Esophagus squamous epithelium (tissue), 5 donors: ENCODE results near the gene GALM. TPM values are rescaled to one million over a fixed set of nuclear protein-coding genes. Genes with fewer than 3 reads are reported as not detected.
"Not testable (repeated sequence)": the region's sequence is repeated elsewhere in the genome, so short reads cannot be mapped to it uniquely, and the experiment has no call there.

Experiments used
- DNase-seq: peaks from one replicate; lab custom pipeline; 2025; lab: John Stamatoyannopoulos, UW
- H3K27ac ChIP-seq, 4 donors: fragments of 200-600 bp; sonication (generic); one replicate each; pipeline ENCODE4 v1.5.1; 2016 to 2019; ENCODE audit warnings: mild to moderate bottlenecking in 1 of 4
- H3K27me3 ChIP-seq, 4 donors: fragments of 200-600 bp; sonication (generic); 1 replicate in 3 of 4; 2 replicates in 1 of 4; pipeline versions ENCODE4 v1.5.1 to v1.6.0; 2017 to 2021; ENCODE audit warnings: antibody characterized with exemption in 1 of 4
- H3K36me3 ChIP-seq, 3 donors: fragments of 200-600 bp; sonication (generic); one replicate each; pipeline ENCODE4 v1.5.1; 2016 to 2019
- H3K4me1 ChIP-seq, 3 donors: fragments of 200-600 bp; sonication (generic); one replicate each; pipeline ENCODE4 v1.5.1; 2017 to 2019
- H3K4me3 ChIP-seq, 4 donors: fragments of 200-600 bp; sonication (generic); 1 replicate in 3 of 4; 2 replicates in 1 of 4; pipeline ENCODE4 v1.5.1; 2016 to 2019; ENCODE audit warnings: mild to moderate bottlenecking in 2 of 4, moderate library complexity in 1 of 4
- H3K9me3 ChIP-seq, 3 donors: fragments of 200-600 bp; sonication (generic); one replicate each; pipeline ENCODE4 v1.5.1; 2016 to 2019
- POLR2A ChIP-seq, 4 donors: fragments of 450-650 bp; IDR thresholded peaks; one replicate each; pipeline ENCODE4 v1.6.1; 2017; ENCODE audit warnings: antibody characterized with exemption in 4 of 4, mild to moderate bottlenecking in 4 of 4, moderate library complexity in 3 of 4
- WGBS, 2 donors: methylation state at CpG; one replicate each; pipeline ENCODE4 v1.1.5; 2018; 5-methylcytosine and 5-hydroxymethylcytosine counted together
- intact Hi-C: fragments of 100-400 bp; cut with DNase I; formaldehyde crosslinking; loops from one replicate; pipeline ENCODE4 v1.15.0; 2022
- total RNA-seq, 4 donors: library from RNA; depleted of rRNA; stranded (reverse); fragments of >200 nt; gene quantifications; one replicate each; pipeline ENCODE4 v1.1.0, GENCODE V29; 2016
- TF ChIP-seq, protein P1 (sequence below), 6 experiments: fragments of 450-650 bp in 4 of 6; fragments of 200-600 bp in 2 of 6; sonication (generic) in 2 of 6; IDR thresholded peaks; one replicate each; pipeline ENCODE4 v1.5.1; 2016 to 2019; ENCODE audit warnings: antibody characterized with exemption in 6 of 6, mild to moderate bottlenecking in 4 of 6, moderate library complexity in 4 of 6
- donor health status: DM: yes; HTN: yes; CAD: no.

Gene GALM
- total RNA-seq, 4 donors from 2014 or later: 2.6 to 10.5 (median 4.8) TPM

- intact Hi-C loops: no loop called here
- no peaks in the 10 kb centered on the region for H3K27me3 ChIP-seq
- peaks cover 0 to 70% (median 5%) of the 10 kb centered on the region in 3 donors for H3K36me3 ChIP-seq
- H3K9me3 ChIP-seq: no peaks in the 10 kb centered on the region
- TF ChIP-seq, protein P1, sequence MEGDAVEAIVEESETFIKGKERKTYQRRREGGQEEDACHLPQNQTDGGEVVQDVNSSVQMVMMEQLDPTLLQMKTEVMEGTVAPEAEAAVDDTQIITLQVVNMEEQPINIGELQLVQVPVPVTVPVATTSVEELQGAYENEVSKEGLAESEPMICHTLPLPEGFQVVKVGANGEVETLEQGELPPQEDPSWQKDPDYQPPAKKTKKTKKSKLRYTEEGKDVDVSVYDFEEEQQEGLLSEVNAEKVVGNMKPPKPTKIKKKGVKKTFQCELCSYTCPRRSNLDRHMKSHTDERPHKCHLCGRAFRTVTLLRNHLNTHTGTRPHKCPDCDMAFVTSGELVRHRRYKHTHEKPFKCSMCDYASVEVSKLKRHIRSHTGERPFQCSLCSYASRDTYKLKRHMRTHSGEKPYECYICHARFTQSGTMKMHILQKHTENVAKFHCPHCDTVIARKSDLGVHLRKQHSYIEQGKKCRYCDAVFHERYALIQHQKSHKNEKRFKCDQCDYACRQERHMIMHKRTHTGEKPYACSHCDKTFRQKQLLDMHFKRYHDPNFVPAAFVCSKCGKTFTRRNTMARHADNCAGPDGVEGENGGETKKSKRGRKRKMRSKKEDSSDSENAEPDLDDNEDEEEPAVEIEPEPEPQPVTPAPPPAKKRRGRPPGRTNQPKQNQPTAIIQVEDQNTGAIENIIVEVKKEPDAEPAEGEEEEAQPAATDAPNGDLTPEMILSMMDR (IDR thresholded peaks at IDR 0.05): no peak
- TF ChIP-seq POLR2A (IDR thresholded peaks at IDR 0.05): no peak
- H3K4me1 ChIP-seq: peaks cover 0 to 10% (median 0%) of the 10 kb centered on the region in 3 donors
- H3K4me3 ChIP-seq: no peak overlapping the region
- no peak for DNase-seq
- WGBS, 2 donors: 84 to 94% methylated on average over 2 of the region's 2 CpGs
- no peak overlapping the region for H3K27ac ChIP-seq
Observed at GRCh38 chr2:38682008-38682575, 16.2 kb downstream of the GALM start.

GRCh38 chr2:38682620-38683019, 16.7 kb downstream of the GALM start:
- H3K4me3 ChIP-seq, H3K27me3 ChIP-seq, intact Hi-C loops, DNase-seq, H3K9me3 ChIP-seq: not testable (repeated sequence)
- 85 to 86% methylated on average over 7 to 10 of the region's 10 CpGs for WGBS, 2 donors
- Histone ChIP-seq H3K4me1 (peaks cover 0 to 10% (median 0%) of the 10 kb centered on the region in 3 donors), H3K27ac (peak overlapping the region in 1 of 4 donors; percentile 2), H3K36me3 (peaks cover 0 to 65% (median 5%) of the 10 kb centered on the region in 3 donors)

DNA sequence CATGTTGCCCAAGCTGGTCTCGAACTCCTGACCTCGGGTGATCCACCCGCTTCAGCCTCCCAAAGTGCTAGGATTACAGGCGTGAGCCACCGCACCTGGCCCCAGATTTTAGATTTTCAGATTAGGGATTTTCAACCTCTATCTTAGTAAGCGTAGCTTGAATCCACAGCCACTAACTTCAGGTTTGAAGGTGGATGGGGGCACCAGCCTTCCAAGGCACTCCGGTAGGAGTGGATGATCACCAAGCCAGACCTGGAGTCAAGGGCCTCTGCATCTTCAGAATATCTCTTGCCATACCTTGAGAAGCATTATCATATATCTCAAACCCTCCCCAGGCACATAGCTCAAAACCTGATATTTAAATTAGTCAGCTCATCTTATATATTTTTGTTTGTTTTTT, 17.9 kb downstream of the GALM start:
- TF ChIP-seq, protein P1 (IDR thresholded peaks at IDR 0.05): no peak
- no peak for TF ChIP-seq POLR2A (IDR thresholded peaks at IDR 0.05)
- peaks cover 0 to 10% (median 0%) of the 10 kb centered on the region in 3 donors for H3K4me1 ChIP-seq
- 88 to 99% methylated on average over 7 of the region's 7 CpGs for WGBS, 2 donors
- H3K36me3 ChIP-seq: peaks cover 0 to 64% (median 5%) of the 10 kb centered on the region in 3 donors
- no peak overlapping the region for H3K4me3 ChIP-seq
- DNase-seq: no peak
- no peaks in the 10 kb centered on the region for H3K9me3 ChIP-seq
- H3K27ac ChIP-seq: no peak overlapping the region
- intact Hi-C loops: no loop called here
- no peaks in the 10 kb centered on the region for H3K27me3 ChIP-seq

GRCh38 chr2:38685116-38685735, 19.3 kb downstream of the GALM start:
- TF ChIP-seq, protein P1 (IDR thresholded peaks at IDR 0.05): no peak
- no peak for TF ChIP-seq POLR2A (IDR thresholded peaks at IDR 0.05)
- Histone ChIP-seq H3K4me3 (no peak overlapping the region), H3K27ac (no peak overlapping the region), H3K9me3 (no peaks in the 10 kb centered on the region), H3K4me1 (peaks cover 0 to 14% (median under 1%) of the 10 kb centered on the region in 3 donors), H3K36me3 (peaks cover 0 to 56% (median 0%) of the 10 kb centered on the region in 3 donors), H3K27me3 (no peaks in the 10 kb centered on the region)
- intact Hi-C loops: no loop called here
- 32 to 66% methylated on average over 1 to 3 of the region's 3 CpGs for WGBS, 2 donors
- DNase-seq: no peak

GRCh38 chr2:38690499-38691420, 24.8 kb downstream of the GALM start:
- Histone ChIP-seq H3K9me3 (no peaks in the 10 kb centered on the region), H3K4me3 (no peak overlapping the region), H3K36me3 (peaks cover 0 to 22% (median 0%) of the 10 kb centered on the region in 3 donors), H3K4me1 (peaks cover 0 to 48% (median 27%) of the 10 kb centered on the region in 3 donors), H3K27me3 (no peaks in the 10 kb centered on the region), H3K27ac (peak overlapping the region; percentile 13 to 60 (median 58))
- WGBS, 2 donors: 32 to 59% methylated on average over 8 of the region's 8 CpGs
- DNase-seq: no peak
- intact Hi-C loops: no loop called here
- TF ChIP-seq, protein P1 (IDR thresholded peaks at IDR 0.05): no peak
- no peak for TF ChIP-seq POLR2A (IDR thresholded peaks at IDR 0.05)
